Spleen (tissue), 7 donors: ENCODE measurements around the gene ZNF525.
"Not testable (repeated sequence)": the region's sequence is repeated elsewhere in the genome, so short reads cannot be mapped to it uniquely, and the experiment has no call there.

ENCODE experiments used
- POLR2A ChIP-seq, 3 donors: fragments of 450-650 bp; IDR thresholded peaks; one replicate each; pipeline ENCODE4 v1.5.1; 2017; ENCODE audit warnings: antibody characterized with exemption in 3 of 3, mild to moderate bottlenecking in 1 of 3
- POLR2AphosphoS5 ChIP-seq, 3 donors: sonication (generic); formaldehyde crosslinking; IDR thresholded peaks; one replicate each; pipeline ENCODE4 v1.5.1; 2017; ENCODE audit warnings: antibody characterized with exemption in 3 of 3
- TF ChIP-seq, protein P1 (sequence below), 11 experiments: fragments of 200-600 bp in 7 of 11; fragments of 450-650 bp in 4 of 11; sonication (generic) in 4 of 11; IDR thresholded peaks in 8 of 11; conservative IDR thresholded peaks in 3 of 11; 1 replicate in 7 of 11; 2 replicates in 4 of 11; pipeline versions ENCODE4 v1.4.0 to v1.8.0; 2016 to 2021; ENCODE audit warnings: antibody characterized with exemption in 11 of 11, inconsistent platforms in 4 of 11, mild to moderate bottlenecking in 1 of 11
- donor health status: DM: no; HTN: no; CAD: no; lungs with moderate emphysema.
- donor health status: DM: no; HTN: no; CAD: no.
- donor health status: DM: no; HTN: no; CAD: no.

DNA sequence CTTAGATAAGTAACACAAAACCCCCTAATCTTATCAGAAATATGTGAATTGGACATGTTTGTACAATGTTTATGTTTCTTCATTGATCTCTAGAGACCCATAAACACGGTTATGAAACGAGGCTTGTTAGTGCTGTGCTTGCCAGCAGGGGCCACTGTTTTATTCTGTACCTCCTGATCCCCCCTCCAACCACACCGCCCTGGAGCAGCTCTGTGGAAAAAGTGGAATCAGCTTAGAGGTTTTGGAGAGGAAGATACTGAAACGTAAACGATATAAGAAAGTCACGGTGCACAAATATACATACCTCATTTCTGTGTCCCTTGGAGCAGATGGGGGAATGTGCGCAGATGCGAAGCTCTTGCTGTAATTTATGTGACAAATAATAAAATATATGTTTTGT, 58.2 kb downstream of the ZNF525 start:
- TF ChIP-seq, protein P1, sequence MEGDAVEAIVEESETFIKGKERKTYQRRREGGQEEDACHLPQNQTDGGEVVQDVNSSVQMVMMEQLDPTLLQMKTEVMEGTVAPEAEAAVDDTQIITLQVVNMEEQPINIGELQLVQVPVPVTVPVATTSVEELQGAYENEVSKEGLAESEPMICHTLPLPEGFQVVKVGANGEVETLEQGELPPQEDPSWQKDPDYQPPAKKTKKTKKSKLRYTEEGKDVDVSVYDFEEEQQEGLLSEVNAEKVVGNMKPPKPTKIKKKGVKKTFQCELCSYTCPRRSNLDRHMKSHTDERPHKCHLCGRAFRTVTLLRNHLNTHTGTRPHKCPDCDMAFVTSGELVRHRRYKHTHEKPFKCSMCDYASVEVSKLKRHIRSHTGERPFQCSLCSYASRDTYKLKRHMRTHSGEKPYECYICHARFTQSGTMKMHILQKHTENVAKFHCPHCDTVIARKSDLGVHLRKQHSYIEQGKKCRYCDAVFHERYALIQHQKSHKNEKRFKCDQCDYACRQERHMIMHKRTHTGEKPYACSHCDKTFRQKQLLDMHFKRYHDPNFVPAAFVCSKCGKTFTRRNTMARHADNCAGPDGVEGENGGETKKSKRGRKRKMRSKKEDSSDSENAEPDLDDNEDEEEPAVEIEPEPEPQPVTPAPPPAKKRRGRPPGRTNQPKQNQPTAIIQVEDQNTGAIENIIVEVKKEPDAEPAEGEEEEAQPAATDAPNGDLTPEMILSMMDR (IDR thresholded peaks at IDR 0.05 in 8 of 11, conservative IDR thresholded peaks at IDR 0.05 in 3 of 11) = not testable (repeated sequence)
- not testable (repeated sequence) for TF ChIP-seq POLR2A, POLR2AphosphoS5 (IDR thresholded peaks at IDR 0.05)
